Vagina (tissue), 2 donors: ENCODE results near the gene XIST.

ENCODE experiments used
- POLR2A ChIP-seq, 2 donors: fragments of 450-650 bp; IDR thresholded peaks; one replicate each; pipeline ENCODE4 v1.6.1; 2017; ENCODE audit warnings: antibody characterized with exemption in 2 of 2, mild to moderate bottlenecking in 2 of 2, moderate library complexity in 2 of 2
- TF ChIP-seq, protein P1 (sequence below), 3 experiments: fragments of 450-650 bp in 2 of 3; fragments of 200-600 bp in 1 of 3; sonication (generic) in 1 of 3; IDR thresholded peaks; one replicate each; pipeline ENCODE4 v1.5.1; 2017 to 2019; ENCODE audit warnings: antibody characterized with exemption in 3 of 3, mild to moderate bottlenecking in 2 of 3, moderate library complexity in 2 of 3

DNA sequence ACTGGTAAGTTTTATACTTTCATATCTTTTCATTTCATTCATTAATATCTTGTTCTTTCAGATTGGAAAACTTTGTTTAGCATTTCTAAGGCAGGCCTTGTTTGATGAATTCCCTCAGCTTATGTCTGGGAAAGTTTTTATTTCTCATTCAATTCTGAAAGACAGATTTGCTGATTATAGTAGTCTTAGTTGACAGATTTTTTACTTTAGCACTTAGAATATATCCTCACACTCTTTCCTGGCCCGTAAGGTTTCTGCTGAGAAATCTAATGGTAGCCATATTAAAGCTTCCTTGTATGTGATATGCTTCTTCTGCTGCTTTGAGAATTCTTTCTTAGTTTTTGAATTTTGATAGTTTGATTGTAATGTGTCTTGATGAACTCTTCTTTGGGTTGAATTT lies 7.1 kb upstream of the XIST start:
- TF ChIP-seq, protein P1, sequence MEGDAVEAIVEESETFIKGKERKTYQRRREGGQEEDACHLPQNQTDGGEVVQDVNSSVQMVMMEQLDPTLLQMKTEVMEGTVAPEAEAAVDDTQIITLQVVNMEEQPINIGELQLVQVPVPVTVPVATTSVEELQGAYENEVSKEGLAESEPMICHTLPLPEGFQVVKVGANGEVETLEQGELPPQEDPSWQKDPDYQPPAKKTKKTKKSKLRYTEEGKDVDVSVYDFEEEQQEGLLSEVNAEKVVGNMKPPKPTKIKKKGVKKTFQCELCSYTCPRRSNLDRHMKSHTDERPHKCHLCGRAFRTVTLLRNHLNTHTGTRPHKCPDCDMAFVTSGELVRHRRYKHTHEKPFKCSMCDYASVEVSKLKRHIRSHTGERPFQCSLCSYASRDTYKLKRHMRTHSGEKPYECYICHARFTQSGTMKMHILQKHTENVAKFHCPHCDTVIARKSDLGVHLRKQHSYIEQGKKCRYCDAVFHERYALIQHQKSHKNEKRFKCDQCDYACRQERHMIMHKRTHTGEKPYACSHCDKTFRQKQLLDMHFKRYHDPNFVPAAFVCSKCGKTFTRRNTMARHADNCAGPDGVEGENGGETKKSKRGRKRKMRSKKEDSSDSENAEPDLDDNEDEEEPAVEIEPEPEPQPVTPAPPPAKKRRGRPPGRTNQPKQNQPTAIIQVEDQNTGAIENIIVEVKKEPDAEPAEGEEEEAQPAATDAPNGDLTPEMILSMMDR (IDR thresholded peaks at IDR 0.05): no peak
- no peak for TF ChIP-seq POLR2A (IDR thresholded peaks at IDR 0.05)
